ENCODE measurements around the gene TRAPPC3. TPM values are rescaled to one million over a fixed set of nuclear protein-coding genes. Genes with fewer than 3 reads are reported as not detected.

The TRAPPC3 gene
- total RNA-seq, 1 donor, result 111 TPM

DNA sequence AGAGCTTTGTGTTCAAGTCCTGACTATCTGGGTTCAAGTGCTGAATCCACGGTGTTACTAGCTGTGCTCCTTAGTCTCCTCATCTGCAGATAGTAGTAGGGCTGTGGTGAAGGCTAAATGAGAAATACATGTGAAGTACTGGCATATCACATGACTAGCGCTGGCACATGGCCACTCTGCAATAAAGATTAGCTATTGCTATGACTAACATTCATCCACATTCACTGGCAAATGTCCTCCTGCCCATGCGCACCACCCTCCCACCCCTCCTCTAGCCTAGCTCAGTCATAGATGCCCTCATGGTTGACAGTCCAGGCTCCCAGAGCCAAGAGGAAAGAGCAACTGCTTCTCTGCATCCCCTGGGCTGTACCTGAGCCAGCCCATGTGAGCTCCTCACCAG lies 15.8 kb downstream of the TRAPPC3 start:
- Histone ChIP-seq H4K20me1 (ENCODE audit: insufficient read depth, low read length) (no peaks in the 10 kb centered on the region), H3K9me3 (ENCODE audit: low read depth, low read length) (no peaks in the 10 kb centered on the region), H3K27ac (ENCODE audit: low read depth, low read length) (peak overlapping the region; percentile 60), H3K79me2 (ENCODE audit: insufficient read depth, low read length) (peaks cover 15% of the 10 kb centered on the region), H3K27me3 (ENCODE audit: insufficient read depth, low read length) (no peaks in the 10 kb centered on the region), H3K4me3 (ENCODE audit: insufficient read depth, low read length) (no peak overlapping the region), H3K4me1 (ENCODE audit: insufficient read depth, low read length) (peaks cover 55% of the 10 kb centered on the region), H3K4me2 (ENCODE audit: insufficient read depth, low read length) (peak overlapping the region; percentile 6), H3K36me3 (ENCODE audit: insufficient read depth, low read length) (peaks cover 15% of the 10 kb centered on the region), H2AFZ (ENCODE audit: low read length) (peak overlapping the region; percentile 68)
- DNase-seq (ENCODE audit: insufficient read length, low spot score, missing footprints), result peak; percentile 99
- TF ChIP-seq, protein P1, sequence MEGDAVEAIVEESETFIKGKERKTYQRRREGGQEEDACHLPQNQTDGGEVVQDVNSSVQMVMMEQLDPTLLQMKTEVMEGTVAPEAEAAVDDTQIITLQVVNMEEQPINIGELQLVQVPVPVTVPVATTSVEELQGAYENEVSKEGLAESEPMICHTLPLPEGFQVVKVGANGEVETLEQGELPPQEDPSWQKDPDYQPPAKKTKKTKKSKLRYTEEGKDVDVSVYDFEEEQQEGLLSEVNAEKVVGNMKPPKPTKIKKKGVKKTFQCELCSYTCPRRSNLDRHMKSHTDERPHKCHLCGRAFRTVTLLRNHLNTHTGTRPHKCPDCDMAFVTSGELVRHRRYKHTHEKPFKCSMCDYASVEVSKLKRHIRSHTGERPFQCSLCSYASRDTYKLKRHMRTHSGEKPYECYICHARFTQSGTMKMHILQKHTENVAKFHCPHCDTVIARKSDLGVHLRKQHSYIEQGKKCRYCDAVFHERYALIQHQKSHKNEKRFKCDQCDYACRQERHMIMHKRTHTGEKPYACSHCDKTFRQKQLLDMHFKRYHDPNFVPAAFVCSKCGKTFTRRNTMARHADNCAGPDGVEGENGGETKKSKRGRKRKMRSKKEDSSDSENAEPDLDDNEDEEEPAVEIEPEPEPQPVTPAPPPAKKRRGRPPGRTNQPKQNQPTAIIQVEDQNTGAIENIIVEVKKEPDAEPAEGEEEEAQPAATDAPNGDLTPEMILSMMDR (IDR thresholded peaks at IDR 0.05; ENCODE audit: extremely low read depth, low read depth, low read length), result no peak

DNA sequence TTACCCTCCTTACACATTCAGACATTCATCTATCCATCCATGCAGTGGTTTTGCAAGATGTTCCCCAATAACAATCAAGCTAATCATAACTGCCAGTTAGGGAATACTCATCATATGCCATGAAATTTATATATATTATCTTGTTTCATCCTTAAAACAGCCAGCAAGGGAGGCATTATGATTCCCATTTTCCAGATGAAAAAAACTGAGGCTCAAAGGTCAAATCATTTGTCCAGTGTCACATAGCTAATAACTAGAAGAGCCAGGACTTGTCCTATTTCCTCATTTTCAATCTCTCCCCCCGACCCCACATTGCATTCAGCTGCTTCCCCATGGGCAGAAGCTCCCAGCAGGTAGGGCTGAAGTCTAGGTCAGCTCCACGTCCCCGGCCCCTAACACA lies 17.3 kb downstream of the TRAPPC3 start:
- H3K79me2 ChIP-seq (ENCODE audit: insufficient read depth, low read length), result peaks cover under 1% of the 10 kb centered on the region
- no peak overlapping the region for H3K4me2 ChIP-seq (ENCODE audit: insufficient read depth, low read length)
- H3K4me3 ChIP-seq (ENCODE audit: insufficient read depth, low read length), result no peak overlapping the region
- DNase-seq (ENCODE audit: insufficient read length, low spot score, missing footprints), result no peak
- no peaks in the 10 kb centered on the region for H3K27me3 ChIP-seq (ENCODE audit: insufficient read depth, low read length)
- H4K20me1 ChIP-seq (ENCODE audit: insufficient read depth, low read length), result no peaks in the 10 kb centered on the region
- H3K4me1 ChIP-seq (ENCODE audit: insufficient read depth, low read length), result peaks cover 58% of the 10 kb centered on the region
- peaks cover 3% of the 10 kb centered on the region for H3K36me3 ChIP-seq (ENCODE audit: insufficient read depth, low read length)
- no peaks in the 10 kb centered on the region for H3K9me3 ChIP-seq (ENCODE audit: low read depth, low read length)
- no peak overlapping the region for H3K27ac ChIP-seq (ENCODE audit: low read depth, low read length)
- TF ChIP-seq, protein P1 (IDR thresholded peaks at IDR 0.05; ENCODE audit: extremely low read depth, low read depth, low read length), result no peak
- no peak overlapping the region for H2AFZ ChIP-seq (ENCODE audit: low read length)

DNA sequence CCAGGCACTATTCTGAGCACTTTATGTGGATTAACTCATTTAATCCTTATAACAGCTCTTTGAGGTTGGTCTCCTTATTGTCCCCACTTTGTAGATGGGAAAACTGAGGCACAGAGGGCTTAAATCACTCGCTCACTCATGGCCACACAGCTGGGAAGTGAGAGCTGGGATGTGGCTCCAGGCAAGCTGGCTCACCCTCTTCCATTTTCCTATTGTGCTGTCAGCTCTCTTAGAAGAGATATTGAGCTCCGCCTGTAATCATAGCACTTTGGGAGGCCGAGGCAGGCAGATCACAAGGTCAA lies 20.4 kb downstream of the TRAPPC3 start:
- no peak for DNase-seq (ENCODE audit: insufficient read length, low spot score, missing footprints)
- TF ChIP-seq, protein P1 (IDR thresholded peaks at IDR 0.05; ENCODE audit: extremely low read depth, low read depth, low read length), result no peak
- H3K27ac ChIP-seq (ENCODE audit: low read depth, low read length), result peak overlapping the region; percentile 16
- H4K20me1 ChIP-seq (ENCODE audit: insufficient read depth, low read length), result no peaks in the 10 kb centered on the region
- no peaks in the 10 kb centered on the region for H3K36me3 ChIP-seq (ENCODE audit: insufficient read depth, low read length)
- H3K4me3 ChIP-seq (ENCODE audit: insufficient read depth, low read length), result no peak overlapping the region
- H3K4me1 ChIP-seq (ENCODE audit: insufficient read depth, low read length), result peaks cover 27% of the 10 kb centered on the region
- H2AFZ ChIP-seq (ENCODE audit: low read length), result no peak overlapping the region
- peaks cover 12% of the 10 kb centered on the region for H3K27me3 ChIP-seq (ENCODE audit: insufficient read depth, low read length)
- H3K79me2 ChIP-seq (ENCODE audit: insufficient read depth, low read length), result no peaks in the 10 kb centered on the region
- no peaks in the 10 kb centered on the region for H3K9me3 ChIP-seq (ENCODE audit: low read depth, low read length)
- peak overlapping the region; percentile 36 for H3K4me2 ChIP-seq (ENCODE audit: insufficient read depth, low read length)

DNA sequence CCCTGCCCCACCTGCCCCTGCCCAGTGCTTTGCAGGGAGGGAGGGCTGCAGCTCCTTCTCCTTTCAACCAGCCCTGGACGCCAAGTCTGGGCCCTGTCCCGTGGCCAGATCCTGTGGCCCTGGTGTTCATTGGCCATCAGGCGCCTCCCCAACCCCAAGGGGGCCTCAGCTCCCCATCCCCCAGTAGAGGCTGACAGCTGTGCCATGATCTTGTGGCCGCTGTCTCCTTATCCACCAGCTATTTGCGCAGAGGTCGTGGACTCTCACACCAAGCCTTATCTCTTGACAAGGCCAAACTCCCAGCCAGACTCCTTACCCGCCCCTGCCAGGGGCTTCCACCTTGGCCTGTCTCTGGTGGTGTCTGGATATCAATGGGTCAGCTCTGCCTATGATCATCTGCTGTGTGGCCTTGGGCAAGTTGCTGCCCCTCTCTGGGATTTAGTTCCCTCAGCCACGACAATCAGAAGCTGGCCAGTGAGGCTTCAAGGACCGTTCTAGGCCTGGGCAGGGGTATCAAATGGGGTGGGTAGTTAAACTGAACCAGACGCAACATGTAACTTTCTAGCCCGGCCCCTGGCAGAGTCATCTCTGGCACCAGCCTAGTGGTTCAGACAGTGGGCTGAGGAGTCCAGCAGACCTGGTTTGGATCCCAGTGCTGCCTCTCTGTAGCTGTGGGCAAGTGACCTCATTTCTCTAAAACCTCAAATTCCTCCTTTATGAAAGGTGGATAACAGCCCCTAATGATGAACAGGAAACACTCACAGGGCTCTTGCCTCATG lies 21.0 kb downstream of the TRAPPC3 start:
- peak; percentile 98 for DNase-seq (ENCODE audit: insufficient read length, low spot score, missing footprints)
- TF ChIP-seq, protein P1 (IDR thresholded peaks at IDR 0.05; ENCODE audit: extremely low read depth, low read depth, low read length), result no peak
- Histone ChIP-seq H3K36me3 (ENCODE audit: insufficient read depth, low read length) (no peaks in the 10 kb centered on the region), H3K4me3 (ENCODE audit: insufficient read depth, low read length) (no peak overlapping the region), H3K4me2 (ENCODE audit: insufficient read depth, low read length) (peak overlapping the region; percentile 36), H3K4me1 (ENCODE audit: insufficient read depth, low read length) (peaks cover 25% of the 10 kb centered on the region), H3K27me3 (ENCODE audit: insufficient read depth, low read length) (peaks cover 12% of the 10 kb centered on the region), H3K9me3 (ENCODE audit: low read depth, low read length) (no peaks in the 10 kb centered on the region), H3K27ac (ENCODE audit: low read depth, low read length) (peak overlapping the region; percentile 16), H2AFZ (ENCODE audit: low read length) (no peak overlapping the region), H4K20me1 (ENCODE audit: insufficient read depth, low read length) (no peaks in the 10 kb centered on the region), H3K79me2 (ENCODE audit: insufficient read depth, low read length) (no peaks in the 10 kb centered on the region)
